Thyroid gland (tissue), 4 donors: ENCODE measurements around the gene MAT2B. TPM values are rescaled to one million over a fixed set of nuclear protein-coding genes. Genes with fewer than 3 reads are reported as not detected.

Experiments used
- DNase-seq, 2 donors: peaks; one replicate each; pipeline ENCODE4 v3.0.0-alpha.2; 2019
- H3K27ac ChIP-seq, 3 donors: fragments of 200-600 bp; sonication (generic); 1 replicate in 2 of 3; 2 replicates in 1 of 3; pipeline ENCODE4 v1.5.1; 2016 to 2019; ENCODE audit warnings: mild to moderate bottlenecking in 1 of 3, moderate library complexity in 1 of 3
- H3K27me3 ChIP-seq: fragments of 200-600 bp; sonication (generic); one replicate; pipeline ENCODE4 v1.5.1; 2019
- H3K36me3 ChIP-seq, 2 donors: fragments of 200-600 bp; sonication (generic); one replicate each; pipeline ENCODE4 v1.5.1; 2016 to 2019
- H3K4me1 ChIP-seq, 2 donors: fragments of 200-600 bp; sonication (generic); one replicate each; pipeline ENCODE4 v1.5.1; 2017 to 2019
- H3K4me3 ChIP-seq, 3 donors: fragments of 200-600 bp; sonication (generic); replicated peaks in 1 of 3; 1 replicate in 2 of 3; 2 replicates in 1 of 3; pipeline ENCODE4 v1.5.1; 2016; ENCODE audit warnings: mild to moderate bottlenecking in 1 of 3
- H3K9me3 ChIP-seq: fragments of 200-600 bp; sonication (generic); one replicate; pipeline ENCODE4 v1.5.1; 2017
- POLR2A ChIP-seq, 2 donors: fragments of 450-650 bp; IDR thresholded peaks; one replicate each; pipeline ENCODE4 v1.6.1; 2017; ENCODE audit warnings: antibody characterized with exemption in 2 of 2, mild to moderate bottlenecking in 2 of 2, moderate library complexity in 1 of 2
- WGBS, 2 donors: methylation state at CpG; one replicate each; pipeline ENCODE4 v1.1.5; 2017; 5-methylcytosine and 5-hydroxymethylcytosine counted together
- intact Hi-C: fragments of 100-400 bp; cut with DNase I; formaldehyde crosslinking; loops from one replicate; pipeline ENCODE4 v1.15.1; 2023
- total RNA-seq, 4 donors: library from RNA; depleted of rRNA; stranded (reverse); fragments of >200 nt; gene quantifications; one replicate each; pipeline ENCODE4 v1.2.3, GENCODE V29; 2016
- TF ChIP-seq, protein P1 (sequence below), 6 experiments: fragments of 200-600 bp in 3 of 6; fragments of 450-650 bp in 3 of 6; sonication (generic) in 3 of 6; IDR thresholded peaks; one replicate each; pipeline ENCODE4 v1.5.1; 2016 to 2019; ENCODE audit warnings: antibody characterized with exemption in 6 of 6, mild to moderate bottlenecking in 2 of 6, inconsistent platforms in 1 of 6, moderate library complexity in 1 of 6

The MAT2B gene
- total RNA-seq, 4 donors from 2014 or later: 74.0 to 110 (median 101) TPM

DNA sequence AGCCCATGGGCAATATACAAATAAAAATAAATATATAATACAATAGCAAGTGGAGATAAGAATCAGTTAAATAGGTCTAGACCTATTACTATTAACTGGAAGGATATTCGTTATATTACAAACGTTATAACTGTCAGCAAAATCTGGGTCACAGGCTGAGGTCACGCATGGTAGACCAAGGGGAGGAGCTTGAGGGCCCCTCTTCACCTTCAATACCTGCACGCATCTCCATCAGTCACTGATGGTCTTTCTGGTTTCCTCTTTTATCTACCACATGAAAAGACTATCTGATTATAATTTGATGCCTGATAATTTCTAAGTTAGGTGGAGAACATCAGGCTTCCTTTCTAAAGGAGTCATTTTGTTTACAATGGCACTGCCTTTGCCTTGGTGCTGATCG, 43.2 kb downstream of the MAT2B start:
- 79 to 80% methylated on average over 5 of the region's 5 CpGs for WGBS, 2 donors
- TF ChIP-seq POLR2A (IDR thresholded peaks at IDR 0.05): no peak
- TF ChIP-seq, protein P1, sequence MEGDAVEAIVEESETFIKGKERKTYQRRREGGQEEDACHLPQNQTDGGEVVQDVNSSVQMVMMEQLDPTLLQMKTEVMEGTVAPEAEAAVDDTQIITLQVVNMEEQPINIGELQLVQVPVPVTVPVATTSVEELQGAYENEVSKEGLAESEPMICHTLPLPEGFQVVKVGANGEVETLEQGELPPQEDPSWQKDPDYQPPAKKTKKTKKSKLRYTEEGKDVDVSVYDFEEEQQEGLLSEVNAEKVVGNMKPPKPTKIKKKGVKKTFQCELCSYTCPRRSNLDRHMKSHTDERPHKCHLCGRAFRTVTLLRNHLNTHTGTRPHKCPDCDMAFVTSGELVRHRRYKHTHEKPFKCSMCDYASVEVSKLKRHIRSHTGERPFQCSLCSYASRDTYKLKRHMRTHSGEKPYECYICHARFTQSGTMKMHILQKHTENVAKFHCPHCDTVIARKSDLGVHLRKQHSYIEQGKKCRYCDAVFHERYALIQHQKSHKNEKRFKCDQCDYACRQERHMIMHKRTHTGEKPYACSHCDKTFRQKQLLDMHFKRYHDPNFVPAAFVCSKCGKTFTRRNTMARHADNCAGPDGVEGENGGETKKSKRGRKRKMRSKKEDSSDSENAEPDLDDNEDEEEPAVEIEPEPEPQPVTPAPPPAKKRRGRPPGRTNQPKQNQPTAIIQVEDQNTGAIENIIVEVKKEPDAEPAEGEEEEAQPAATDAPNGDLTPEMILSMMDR (IDR thresholded peaks at IDR 0.05): no peak
- intact Hi-C loops: no loop called here

DNA sequence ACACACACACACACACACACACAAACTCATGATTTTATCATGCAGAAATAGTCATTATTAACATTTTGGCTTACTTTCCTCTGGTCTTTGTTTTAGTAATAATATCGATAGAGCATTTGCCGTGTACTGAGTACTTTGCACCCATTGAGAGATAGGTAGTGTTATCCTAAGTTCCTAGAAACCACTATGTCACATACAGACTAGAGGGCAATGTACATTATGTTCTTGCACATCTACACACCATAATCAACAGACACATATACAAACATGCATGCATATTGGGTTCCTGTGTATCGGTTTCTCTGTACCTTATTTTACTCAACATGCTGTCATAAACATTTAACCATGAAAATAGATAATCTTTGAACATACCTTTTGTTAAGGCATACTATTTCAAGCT, 45.7 kb downstream of the MAT2B start:
- no peaks in the 10 kb centered on the region for H3K36me3 ChIP-seq
- H3K9me3 ChIP-seq: no peaks in the 10 kb centered on the region
- intact Hi-C loops: no loop called here
- DNase-seq: no peak
- TF ChIP-seq, protein P1 (IDR thresholded peaks at IDR 0.05): no peak
- no peak for TF ChIP-seq POLR2A (IDR thresholded peaks at IDR 0.05)
- WGBS, 2 donors: 93 to 94% methylated on average over 3 of the region's 3 CpGs
- H3K27ac ChIP-seq: no peak overlapping the region
- H3K4me1 ChIP-seq: no peaks in the 10 kb centered on the region
- no peaks in the 10 kb centered on the region for H3K27me3 ChIP-seq
- no peak overlapping the region for H3K4me3 ChIP-seq

More for the DNA sequence above, 43.2 kb downstream of the MAT2B start:
- DNase-seq: no peak
- Histone ChIP-seq H3K9me3 (no peaks in the 10 kb centered on the region), H3K4me1 (no peaks in the 10 kb centered on the region), H3K27me3 (no peaks in the 10 kb centered on the region), H3K27ac (no peak overlapping the region), H3K36me3 (no peaks in the 10 kb centered on the region), H3K4me3 (no peak overlapping the region)

DNA sequence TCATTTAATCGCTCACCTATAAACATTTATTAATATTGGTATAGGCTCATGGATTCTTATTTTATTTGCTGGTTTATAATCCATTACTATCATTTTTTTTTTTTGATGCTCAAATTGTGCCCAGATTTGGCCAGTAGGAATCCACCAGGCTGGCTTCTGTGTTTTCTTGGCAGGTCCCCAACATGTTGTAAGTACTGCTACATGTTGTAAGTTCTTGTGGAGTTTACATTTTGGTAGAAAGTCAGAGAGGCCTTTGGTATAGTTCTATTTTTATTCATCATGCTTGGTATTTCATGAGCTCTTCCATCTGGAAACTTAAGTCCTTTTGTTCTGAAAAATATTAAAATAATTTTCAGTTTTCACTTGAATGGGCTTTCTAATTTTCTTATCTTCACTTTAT, 47.1 kb downstream of the MAT2B start:
- WGBS, 2 donors: 96 to 97% methylated on average over 1 of the region's 1 CpG
- H3K36me3 ChIP-seq: no peaks in the 10 kb centered on the region
- no peaks in the 10 kb centered on the region for H3K4me1 ChIP-seq
- DNase-seq: no peak
- no peaks in the 10 kb centered on the region for H3K27me3 ChIP-seq
- intact Hi-C loops: no loop called here
- TF ChIP-seq, protein P1 (IDR thresholded peaks at IDR 0.05): no peak
- no peak for TF ChIP-seq POLR2A (IDR thresholded peaks at IDR 0.05)
- H3K27ac ChIP-seq: no peak overlapping the region
- no peak overlapping the region for H3K4me3 ChIP-seq
- H3K9me3 ChIP-seq: no peaks in the 10 kb centered on the region

DNA sequence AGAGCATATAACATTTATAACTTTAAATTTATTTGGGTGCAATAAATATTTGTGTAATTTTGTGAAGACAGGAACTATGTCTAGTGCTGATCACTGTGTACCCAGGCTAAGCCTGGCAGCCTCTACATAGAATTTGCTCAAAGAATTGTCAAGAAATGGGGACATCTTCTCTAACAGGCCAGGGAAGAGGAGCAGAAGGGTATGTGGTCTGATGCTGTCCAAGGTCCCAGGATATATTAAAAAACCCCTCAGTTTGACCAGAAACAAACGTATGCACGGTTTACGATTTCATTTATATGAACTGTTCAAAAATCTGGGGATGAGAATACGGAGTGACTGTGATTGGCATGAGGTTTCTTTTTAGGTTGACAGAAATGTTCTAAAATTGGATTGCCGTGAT, 55.9 kb downstream of the MAT2B start:
- TF ChIP-seq, protein P1 (IDR thresholded peaks at IDR 0.05): no peak
- TF ChIP-seq POLR2A (IDR thresholded peaks at IDR 0.05): no peak
- WGBS, 2 donors: 91 to 92% methylated on average over 5 of the region's 5 CpGs

DNA sequence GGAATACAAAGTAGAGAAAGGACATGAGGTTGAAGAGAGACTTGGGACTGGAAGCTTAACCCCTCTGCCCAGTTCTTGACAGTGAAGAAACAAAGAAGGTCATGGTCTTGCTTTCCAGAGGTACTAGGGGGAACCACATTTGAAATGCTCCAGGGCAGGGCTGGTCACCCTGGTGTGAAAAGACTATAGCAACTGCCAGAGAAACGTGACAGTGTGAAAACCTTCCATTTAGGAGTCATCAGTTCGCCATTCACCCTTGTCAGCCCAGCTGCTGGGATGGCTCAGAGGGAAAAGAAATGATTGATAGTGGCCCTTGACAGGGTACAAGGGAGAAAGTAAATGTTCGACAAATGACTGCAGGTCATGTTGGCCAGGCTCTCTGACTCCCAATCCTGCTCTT, 56.7 kb downstream of the MAT2B start:
- intact Hi-C loops: loop anchor here (10.0 kb wide), 1 partner anchor 943 kb away; no protein-coding TSS in a partner anchor

More for the DNA sequence above, 55.9 kb downstream of the MAT2B start:
- Histone ChIP-seq H3K36me3 (no peaks in the 10 kb centered on the region), H3K27me3 (no peaks in the 10 kb centered on the region), H3K9me3 (no peaks in the 10 kb centered on the region), H3K4me3 (no peak overlapping the region), H3K4me1 (peaks cover 3 to 12% of the 10 kb centered on the region in 2 donors), H3K27ac (no peak overlapping the region)
- intact Hi-C loops: loop anchor here (10.0 kb wide), 1 partner anchor 943 kb away; no protein-coding TSS in a partner anchor
- no peak for DNase-seq

More for the DNA sequence above, 56.7 kb downstream of the MAT2B start:
- Histone ChIP-seq H3K36me3 (no peaks in the 10 kb centered on the region), H3K9me3 (no peaks in the 10 kb centered on the region), H3K4me3 (no peak overlapping the region), H3K4me1 (peaks cover 5 to 13% of the 10 kb centered on the region in 2 donors), H3K27me3 (no peaks in the 10 kb centered on the region), H3K27ac (no peak overlapping the region)
- TF ChIP-seq, protein P1 (IDR thresholded peaks at IDR 0.05): no peak
- TF ChIP-seq POLR2A (IDR thresholded peaks at IDR 0.05): no peak
- 63 to 67% methylated on average over 3 of the region's 3 CpGs for WGBS, 2 donors
- DNase-seq: no peak
